ENCODE measurements around the gene SYT3.

Gene SYT3

DNA sequence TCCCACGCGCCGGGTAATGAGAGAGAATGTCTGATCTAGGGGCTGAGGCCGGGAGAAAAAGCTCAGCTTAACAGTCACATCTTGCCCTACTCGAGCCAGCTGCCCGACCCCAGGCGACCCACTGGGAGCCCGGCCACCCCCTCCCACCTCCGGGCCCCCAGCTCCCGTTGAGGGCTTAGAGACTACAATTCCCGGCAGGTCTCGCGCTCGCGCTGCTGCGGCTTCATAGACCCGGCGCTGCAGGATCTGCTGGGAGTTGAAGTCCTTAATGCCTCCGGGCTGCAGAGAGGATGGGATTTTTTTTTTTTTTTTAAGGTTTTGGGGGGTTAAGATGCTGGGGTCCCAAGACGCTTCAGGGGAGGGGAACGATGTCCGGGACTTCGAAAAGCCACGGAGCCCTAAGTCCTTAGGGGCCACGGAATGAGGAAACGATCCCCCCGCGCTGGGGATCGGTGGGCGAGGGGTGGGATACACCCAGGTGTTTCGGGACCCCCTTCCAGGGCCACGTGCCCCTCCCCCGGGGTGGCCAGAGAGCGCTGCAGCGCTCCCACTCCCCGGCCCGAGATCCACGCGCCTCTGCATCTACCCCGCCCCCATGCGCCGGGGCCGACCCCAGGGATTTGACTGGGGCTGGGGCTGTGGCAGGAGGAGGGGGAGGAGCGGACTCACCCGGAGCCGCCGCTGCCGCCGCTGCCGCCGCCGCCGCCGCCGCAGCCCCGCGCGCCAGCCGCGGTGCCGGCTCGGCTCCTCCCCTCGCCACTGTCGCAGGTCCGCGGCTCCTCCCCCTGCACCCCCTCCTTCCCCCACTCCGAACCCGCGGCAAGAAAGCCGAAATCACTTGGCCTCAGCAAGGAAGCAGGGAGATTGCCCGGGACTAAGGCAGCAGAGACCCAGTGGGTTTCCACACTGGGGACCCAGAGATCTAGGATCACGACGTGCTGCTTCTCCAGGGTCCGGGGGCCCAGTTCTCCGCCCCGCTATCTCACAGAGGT is at the start of gene SYT3:
Gene SYT3 (minus strand): TSS at position 761 of the 992 bp plus-strand sequence. CDS start 2,470 bp downstream, outside the sequence.
- no peak for DNase-seq

DNA sequence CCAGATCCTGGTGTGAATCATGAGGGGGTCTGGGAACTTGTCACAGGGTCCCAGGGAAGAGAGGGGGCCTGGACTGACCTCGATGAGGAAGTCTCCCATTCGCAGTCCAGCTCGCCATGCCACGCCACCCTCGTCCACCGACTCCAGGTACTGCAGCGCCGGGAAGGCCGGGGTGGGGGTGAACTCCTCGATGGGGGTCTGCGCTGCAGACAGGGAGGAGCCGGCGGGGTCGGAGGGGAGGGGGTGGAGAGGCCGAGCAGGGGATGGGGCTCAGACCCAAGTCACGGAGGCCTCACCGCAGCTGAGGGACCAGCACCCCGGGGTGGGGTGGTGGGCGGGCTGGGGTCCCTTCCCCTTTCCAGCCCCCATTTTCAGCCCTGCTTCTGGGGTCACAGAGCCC is 49.1 kb upstream of the SYT3 start:
- DNase-seq = no peak

DNA sequence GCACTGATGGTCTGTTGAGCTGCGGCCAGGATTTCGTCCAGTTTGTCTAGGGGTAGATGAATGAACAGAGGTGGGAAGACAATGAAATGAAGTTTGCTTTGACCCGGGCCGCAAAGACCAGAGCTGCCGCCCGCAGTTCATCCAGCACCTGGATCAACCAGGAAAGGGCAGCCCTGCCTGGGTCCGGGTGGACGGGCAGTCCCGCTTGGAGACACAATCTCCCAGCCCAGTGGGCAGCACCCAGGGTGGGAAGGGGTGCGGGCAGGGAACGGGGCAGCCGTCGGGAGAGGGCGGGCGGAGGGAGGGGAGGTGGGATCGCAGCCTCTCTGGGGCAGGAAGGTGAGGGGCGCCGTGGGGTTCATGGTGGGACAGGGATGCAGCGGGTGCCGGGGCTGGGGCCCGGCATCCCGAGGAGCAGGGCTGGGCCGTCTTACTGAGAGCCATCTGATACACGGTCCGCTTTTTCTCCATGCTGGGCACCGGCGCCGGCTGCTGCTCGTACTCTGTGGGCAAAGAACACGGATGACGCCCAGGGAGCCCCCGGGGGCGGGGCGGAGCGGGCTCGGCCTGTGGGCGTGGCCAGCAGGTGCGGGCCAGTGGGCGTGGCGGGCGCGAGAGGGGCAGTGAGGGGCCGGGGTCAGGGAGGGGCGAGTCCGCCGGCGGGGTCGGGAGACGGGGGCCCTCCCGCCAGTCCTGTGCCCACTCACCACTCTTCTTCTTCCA is 46.8 kb upstream of the SYT3 start:
- DNase-seq = no peak

- peak; percentile 71 for DNase-seq
These were observed 39.8 kb upstream of the SYT3 start for GRCh38 chr19:50679177-50680125.

DNA sequence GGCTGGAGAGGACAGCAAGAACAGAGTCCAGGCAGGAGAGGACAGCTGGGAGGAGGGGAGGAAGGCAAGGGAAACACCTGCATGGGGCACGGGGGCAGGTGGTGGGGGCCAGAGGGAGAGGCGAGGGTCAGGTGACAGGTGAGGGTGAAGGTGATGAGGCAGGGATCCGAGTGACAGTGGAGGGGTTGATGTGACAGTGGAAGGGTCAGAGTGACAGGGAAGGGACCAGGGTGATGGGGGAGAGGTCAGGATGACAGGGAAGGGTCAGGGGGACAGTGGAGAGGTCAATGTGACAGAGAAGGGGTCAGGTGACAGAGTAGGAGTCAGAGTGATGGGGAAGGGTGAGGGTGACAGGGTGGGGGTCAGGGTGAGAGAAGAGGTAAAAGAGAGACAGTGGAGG is 38.6 kb upstream of the SYT3 start:
- DNase-seq = no peak

DNA sequence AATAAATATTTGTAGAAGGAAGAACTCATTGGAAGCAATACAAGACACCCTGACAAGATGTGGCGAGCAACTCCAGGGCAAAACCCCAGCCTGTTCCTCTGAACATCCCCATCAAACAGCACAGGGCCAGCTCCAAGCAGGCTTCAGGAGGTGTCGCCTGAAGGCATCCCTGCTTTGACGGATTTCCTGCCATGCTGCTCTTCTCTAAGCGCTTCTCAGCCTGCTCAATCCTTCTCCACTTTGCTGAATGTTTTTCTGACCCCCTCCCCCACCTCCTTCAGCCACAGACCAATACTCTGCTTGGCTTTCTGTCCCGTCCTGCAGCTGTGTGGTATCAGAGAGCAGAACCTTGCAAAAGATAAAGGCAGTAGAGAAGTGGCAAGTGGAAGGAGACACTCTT is 38.0 kb upstream of the SYT3 start:
- DNase-seq = no peak

DNA sequence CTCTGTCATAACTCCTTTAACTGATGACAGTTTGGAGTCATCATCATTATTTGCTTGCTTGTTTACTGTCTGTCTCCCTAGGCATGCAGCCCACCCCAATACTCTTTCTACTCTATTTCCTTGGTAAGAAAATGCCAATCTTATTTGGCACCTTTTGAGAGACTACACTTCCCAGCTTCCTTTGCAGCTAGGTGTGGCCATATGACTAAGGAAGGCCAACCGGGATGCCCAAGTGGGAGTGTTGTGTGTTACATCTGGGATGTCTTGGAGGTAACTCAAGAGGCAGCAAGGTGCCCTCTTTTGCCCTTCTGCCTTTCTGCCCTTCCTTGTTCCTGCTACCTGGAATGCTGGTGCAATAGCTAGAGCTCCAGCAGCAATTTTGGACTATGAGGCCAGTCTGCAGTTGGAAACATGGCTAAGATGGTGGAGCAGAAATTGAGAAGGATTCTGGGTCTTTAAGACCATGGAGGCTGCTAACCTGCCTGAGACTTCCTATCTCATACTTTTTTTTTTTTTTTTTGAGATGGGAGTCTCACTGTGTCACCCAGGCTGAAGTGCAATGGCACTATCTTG is 37.0 kb upstream of the SYT3 start:
- no peak for DNase-seq

GRCh38 chr19:50673118-50673517 is 33.4 kb upstream of the SYT3 start:
- no peak for DNase-seq

GRCh38 chr19:50670102-50670380 is 30.4 kb upstream of the SYT3 start:
- DNase-seq = no peak

- DNase-seq = peak; percentile 8
These were observed 29.8 kb upstream of the SYT3 start for GRCh38 chr19:50669302-50670101.

DNA sequence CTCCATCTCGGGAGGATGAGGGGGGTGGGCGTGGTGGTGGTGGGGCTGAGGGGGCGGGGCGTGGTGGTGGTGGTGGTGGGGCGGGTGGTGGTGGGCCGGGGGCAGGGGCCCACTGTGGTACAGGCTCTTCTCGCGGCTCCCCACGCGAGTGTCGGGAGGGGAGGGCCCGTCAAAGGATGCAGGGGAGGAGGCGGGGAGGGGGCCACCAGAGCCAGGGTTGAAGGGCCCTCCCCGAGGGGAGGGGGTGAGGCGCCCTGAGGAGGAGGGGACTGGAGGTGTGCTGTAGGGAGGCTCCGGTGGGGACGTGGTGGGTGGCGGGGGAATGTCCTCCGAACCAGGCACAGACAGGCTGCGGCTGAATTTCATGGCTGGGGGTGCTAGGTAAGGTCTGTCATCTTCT is 29.2 kb upstream of the SYT3 start:
- DNase-seq = no peak

DNA sequence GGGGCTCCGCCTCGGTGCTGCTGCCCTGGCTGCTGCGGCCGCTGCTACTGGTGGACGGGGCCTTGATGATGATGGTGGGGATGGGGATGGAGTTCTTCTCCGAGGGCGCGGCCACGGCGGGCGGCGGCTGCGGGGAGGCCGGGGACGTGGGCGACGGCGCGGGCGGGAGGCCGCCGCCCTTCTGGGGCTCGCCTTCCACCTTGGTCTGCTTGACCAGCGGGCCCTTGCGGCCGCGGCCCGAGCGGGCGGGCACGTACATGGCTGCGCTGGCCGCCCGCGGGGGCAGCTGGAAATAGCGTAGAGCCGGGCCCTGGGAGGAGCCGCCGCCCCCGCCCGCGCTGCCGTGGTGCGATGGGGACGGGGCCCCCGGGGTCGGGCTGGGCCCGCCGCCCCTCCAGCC is 28.7 kb upstream of the SYT3 start:
- DNase-seq = no peak

GRCh38 chr19:50667759-50668231 is 28.1 kb upstream of the SYT3 start:
- no peak for DNase-seq

DNA sequence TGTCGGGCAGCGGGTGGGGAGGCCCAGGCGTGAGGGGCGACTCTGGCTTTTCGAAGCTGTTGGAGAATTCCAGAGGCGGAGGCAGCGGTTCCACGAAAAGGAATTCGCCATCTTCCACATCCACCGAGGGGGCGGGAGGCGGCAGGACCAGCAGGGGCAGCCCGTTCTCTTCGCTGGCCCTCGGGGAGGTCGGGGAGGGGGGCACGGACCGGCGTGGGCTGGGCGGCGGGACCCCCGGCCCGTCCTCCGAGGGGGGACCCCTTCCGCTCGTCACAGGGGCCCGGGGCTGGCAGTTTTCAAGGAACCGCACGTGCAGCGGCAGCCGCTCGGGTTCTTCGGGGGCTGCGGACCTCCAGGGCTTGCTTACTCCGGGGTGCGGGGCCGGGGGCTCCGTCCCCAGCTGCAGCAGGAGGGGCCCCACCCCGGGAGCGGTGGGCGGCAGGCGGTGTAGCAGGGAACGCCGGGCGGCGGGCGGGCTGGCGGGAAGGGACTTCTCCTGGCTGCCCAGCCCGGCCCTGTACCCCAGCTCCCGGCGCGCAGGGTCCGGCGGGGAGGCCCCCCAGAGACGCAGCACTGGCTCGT is 27.6 kb upstream of the SYT3 start:
- no peak for DNase-seq

DNA sequence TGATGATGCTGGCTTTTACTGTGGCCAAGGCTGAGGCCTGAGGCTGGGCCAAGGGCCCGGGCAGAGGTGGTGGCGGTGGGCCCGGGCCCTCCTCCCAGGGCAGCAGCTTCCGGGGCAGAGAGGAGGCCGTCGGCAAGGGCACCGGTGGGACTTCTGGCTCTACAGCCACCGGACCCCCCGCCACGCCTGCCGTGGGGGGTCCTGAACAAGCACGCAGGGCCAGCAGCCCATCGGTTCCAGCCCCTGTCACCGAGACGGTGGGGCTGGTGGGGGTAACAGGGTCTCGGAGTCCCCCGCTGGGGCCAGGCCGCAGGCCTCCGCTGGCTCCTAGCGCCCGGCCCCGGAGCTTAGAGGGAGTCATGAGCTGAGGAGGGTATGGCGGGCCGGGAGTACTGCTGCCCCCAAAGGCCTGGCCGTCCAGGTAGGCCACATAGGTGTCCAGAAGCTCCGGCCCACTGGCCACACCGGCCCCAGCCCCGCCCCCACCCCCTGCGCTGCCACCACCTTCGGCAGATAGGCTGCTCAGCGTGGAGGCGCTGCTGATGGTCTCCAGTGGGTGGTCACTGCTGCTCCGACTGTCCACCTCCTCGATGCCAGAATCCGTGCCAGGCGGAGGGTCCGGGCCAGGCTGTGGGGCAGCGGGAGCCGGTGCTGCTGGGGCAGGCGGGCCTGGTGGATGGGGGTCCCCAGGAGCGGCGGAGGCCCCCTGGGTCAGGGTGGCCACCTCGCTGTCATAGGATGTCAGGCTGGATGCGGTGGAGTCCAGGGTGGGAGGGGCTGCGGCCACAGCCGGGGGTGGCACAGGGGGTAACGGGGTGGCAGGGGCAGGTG is 26.9 kb upstream of the SYT3 start:
- no peak for DNase-seq

DNA sequence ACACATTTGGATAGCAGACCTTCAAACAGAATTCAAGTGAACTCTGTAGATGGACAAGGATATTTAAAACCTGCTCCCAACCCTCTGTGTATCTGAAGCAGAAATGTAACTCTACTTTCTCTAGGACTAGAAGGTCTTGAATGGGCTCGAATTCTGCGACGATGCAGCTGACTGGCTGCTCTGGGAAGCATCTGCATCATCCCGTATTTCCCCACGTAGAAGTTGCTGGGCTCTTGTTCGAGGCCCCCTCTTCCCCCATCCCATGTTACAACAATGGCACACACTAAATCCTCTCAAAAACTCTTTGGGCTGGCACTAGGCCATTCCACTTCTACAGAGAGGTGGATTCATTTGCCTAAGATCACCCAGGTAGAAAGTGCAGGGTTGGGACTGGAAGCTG is 24.5 kb upstream of the SYT3 start:
- DNase-seq = no peak

DNA sequence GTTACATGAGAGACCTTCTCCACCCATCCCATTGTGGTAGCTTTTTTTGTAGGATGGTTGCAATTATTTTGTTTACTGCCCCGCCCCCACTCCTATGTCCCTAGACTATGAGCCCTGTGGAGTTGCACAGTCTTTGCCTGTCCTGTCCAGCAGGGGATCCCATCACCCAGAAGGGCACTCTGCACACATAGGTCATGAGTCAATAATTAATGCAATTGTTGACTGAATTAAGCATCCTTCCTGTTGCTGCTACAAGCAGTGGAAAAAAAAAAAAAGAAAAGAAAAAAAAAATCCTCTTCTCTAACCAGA is 23.8 kb upstream of the SYT3 start:
- DNase-seq = no peak

DNA sequence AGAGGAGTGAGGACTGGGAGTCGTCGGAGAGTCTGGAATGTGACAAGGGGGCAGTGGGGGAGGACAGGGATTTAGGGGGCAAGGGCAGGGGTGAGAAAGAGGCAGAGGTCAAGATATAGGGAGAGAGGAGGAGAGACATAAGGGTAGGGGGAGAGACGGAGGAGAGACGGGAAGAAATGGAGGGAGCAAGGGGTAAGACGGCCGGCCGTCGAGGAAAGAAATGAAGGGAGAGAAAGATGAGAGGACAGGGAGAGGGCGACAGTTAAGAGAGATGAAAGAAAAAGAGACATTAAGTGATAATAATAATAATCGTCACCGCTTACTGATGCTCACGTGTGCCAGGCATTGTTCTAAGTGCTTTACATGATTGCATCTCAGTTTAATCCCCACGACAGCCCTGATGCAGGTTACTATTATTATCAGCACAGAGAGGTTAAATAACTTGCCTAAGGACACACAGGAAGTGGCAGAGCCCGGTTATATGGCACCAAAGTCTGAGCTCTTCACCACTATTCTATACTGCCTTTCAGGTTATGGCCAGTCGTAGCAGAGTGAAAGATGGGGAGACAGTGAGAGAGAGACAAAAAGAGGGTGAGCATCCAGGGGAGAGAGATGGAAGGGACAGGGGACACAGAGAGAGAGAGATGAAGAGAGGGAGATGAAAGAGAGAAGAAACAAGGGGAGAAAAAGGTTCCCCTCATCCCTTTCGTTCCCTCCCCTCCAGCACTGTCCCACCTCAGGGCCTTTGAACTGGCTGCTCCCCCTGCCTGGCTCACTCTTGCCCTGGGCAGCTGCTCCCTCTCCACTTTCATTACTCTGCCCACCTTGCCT is 23.2 kb upstream of the SYT3 start:
- no peak for DNase-seq

- no peak for DNase-seq
These were observed 22.3 kb upstream of the SYT3 start for GRCh38 chr19:50661766-50662650.
